CD4-positive, alpha-beta T cell (primary cell): Measurements from ENCODE around the gene MAP3K20. TPM values are rescaled to one million over a fixed set of nuclear protein-coding genes. Genes with fewer than 3 reads are reported as not detected.

Source experiments
- ATAC-seq: fragments of 200-7000 bp; cut with Tn5 transposase; one replicate; pipeline ENCODE4 v1.10.0; 2022; ENCODE audit warnings: mild to moderate bottlenecking; ENCODE audit not compliant: poor library complexity
- CTCF ChIA-PET: fragments of 350-600 bp; sonication (Branson Sonifier 250); formaldehyde crosslinking; loops from one replicate; lab custom pipeline; 2021; ENCODE audit warnings: antibody characterized with exemption, inconsistent platforms; lab: Charles Lee
- POLR2A ChIA-PET: fragments of 350-600 bp; sonication (Branson Sonifier 250); formaldehyde crosslinking; loops from one replicate; lab custom pipeline; 2021; ENCODE audit warnings: antibody characterized with exemption, inconsistent platforms; lab: Charles Lee
- DNase-seq, 14 experiments: peaks; one replicate each; pipeline ENCODE4 v3.0.0-alpha.2; 2013 to 2020; ENCODE audit warnings: mixed read lengths in 2 of 14
- H3K27ac ChIP-seq, 2 donors: one replicate each; pipeline versions ENCODE4 v1.5.1 to v1.7.0; 2013; ENCODE audit warnings: low read length in 2 of 2, low read depth in 1 of 2, mild to moderate bottlenecking in 1 of 2
- H3K27me3 ChIP-seq, 2 experiments: 1 replicate in 1 of 2; 2 replicates in 1 of 2; pipeline versions ENCODE4 v1.6.1 to v1.7.0; 2013; ENCODE audit warnings: low read length in 2 of 2, control low read depth in 1 of 2, mild to moderate bottlenecking in 1 of 2, moderate library complexity in 1 of 2; ENCODE audit not compliant: insufficient read depth in 2 of 2, control insufficient read depth in 1 of 2
- H3K36me3 ChIP-seq: one replicate; pipeline ENCODE4 v1.6.1; 2013; ENCODE audit warnings: low read length, control low read depth; ENCODE audit not compliant: insufficient read depth
- H3K4me1 ChIP-seq: one replicate; pipeline ENCODE4 v1.6.1; 2013; ENCODE audit warnings: low read length, control low read depth; ENCODE audit not compliant: insufficient read depth
- H3K4me3 ChIP-seq: one replicate; pipeline ENCODE4 v1.5.1; 2013; ENCODE audit warnings: mild to moderate bottlenecking, low read length, moderate library complexity
- H3K9me3 ChIP-seq, 2 experiments: 1 replicate in 1 of 2; 2 replicates in 1 of 2; pipeline versions ENCODE4 v1.6.1 to v1.7.0; 2013; ENCODE audit warnings: low read length in 2 of 2, mild to moderate bottlenecking in 2 of 2, control low read depth in 1 of 2, moderate library complexity in 1 of 2; ENCODE audit not compliant: control insufficient read depth in 1 of 2, insufficient read depth in 1 of 2
- H3K27ac Mint-ChIP-seq: one replicate; pipeline ENCODE4 v1.8.0; 2020; ENCODE audit warnings: mixed read lengths
- H3K27me3 Mint-ChIP-seq: one replicate; pipeline ENCODE4 v1.8.0; 2021; ENCODE audit warnings: mixed read lengths
- H3K36me3 Mint-ChIP-seq: one replicate; pipeline ENCODE4 v1.8.0; 2021; ENCODE audit warnings: low read depth, mixed read lengths
- H3K4me1 Mint-ChIP-seq: one replicate; pipeline ENCODE4 v1.8.0; 2021; ENCODE audit warnings: low read depth, mixed read lengths
- H3K4me3 Mint-ChIP-seq: one replicate; pipeline ENCODE4 v1.8.0; 2020; ENCODE audit warnings: mild to moderate bottlenecking, mixed read lengths
- H3K9me3 Mint-ChIP-seq: one replicate; pipeline ENCODE4 v1.8.0; 2020; ENCODE audit warnings: mixed read lengths
- CTCF ChIP-seq: fragments of 200-600 bp; IDR thresholded peaks from one replicate; pipeline ENCODE4 v1.8.0; 2022; ENCODE audit warnings: antibody characterized with exemption, mild to moderate bottlenecking
- intact Hi-C, 2 experiments: fragments of 100-400 bp; cut with DNase I in 1 of 2; cut with micrococcal nuclease in 1 of 2; formaldehyde crosslinking; loops; one replicate each; pipeline versions ENCODE4 v1.15.1 to v1.9.0; 2023 to 2025; cut with DNase I, micrococcal nuclease
- total RNA-seq, 174 experiments: library from RNA in 2 of 174; stranded (reverse) in 2 of 174; gene quantifications; one replicate each; pipeline ENCODE4 v1.2.3 and lab custom pipeline; 2021 to 2026

MAP3K20 gene
- total RNA-seq, 2 experiments from 2014 or later, result 0.36 to 0.39 TPM

- ATAC-seq, result no peak
- POLR2A ChIA-PET, result no interaction called here
- no peak for DNase-seq
- H3K36me3 Mint-ChIP-seq, result no peaks in the 10 kb centered on the region
- no peaks in the 10 kb centered on the region for H3K36me3 ChIP-seq
- CTCF ChIA-PET, result no interaction called here
- H3K9me3 ChIP-seq, result no peaks in the 10 kb centered on the region
- no peak overlapping the region for H3K27ac Mint-ChIP-seq
- H3K27me3 Mint-ChIP-seq, result peaks cover 5% of the 10 kb centered on the region
- H3K4me3 ChIP-seq, result no peak overlapping the region
- H3K4me1 Mint-ChIP-seq, result peaks cover 9% of the 10 kb centered on the region
- no peaks in the 10 kb centered on the region for H3K9me3 Mint-ChIP-seq
- no peak for TF ChIP-seq CTCF
- no peak overlapping the region for H3K27ac ChIP-seq
- H3K4me3 Mint-ChIP-seq, result no peak overlapping the region
- H3K27me3 ChIP-seq, result no peaks in the 10 kb centered on the region
- intact Hi-C loops, result loop anchor here in 1 of 2 experiments (10.0 kb wide), 1 partner anchor 1116 kb away; no protein-coding TSS in a partner anchor
- H3K4me1 ChIP-seq, result no peaks in the 10 kb centered on the region
Observed at GRCh38 chr2:173229086-173229485, 153.4 kb downstream of the MAP3K20 start.

GRCh38 chr2:173230181-173230580 lies 154.5 kb downstream of the MAP3K20 start:
- Histone ChIP-seq H3K4me1 (no peaks in the 10 kb centered on the region), H3K9me3 (no peaks in the 10 kb centered on the region), H3K27me3 (no peaks in the 10 kb centered on the region), H3K27ac (no peak overlapping the region), H3K4me3 (no peak overlapping the region), H3K36me3 (no peaks in the 10 kb centered on the region)
- DNase-seq (no peak), ATAC-seq (no peak)
- ChIA-PET CTCF (no interaction called here), POLR2A (no interaction called here)
- intact Hi-C loops, result no loop called here
- H3K4me3 Mint-ChIP-seq, result no peak overlapping the region
- peaks cover 5% of the 10 kb centered on the region for H3K27me3 Mint-ChIP-seq
- no peaks in the 10 kb centered on the region for H3K9me3 Mint-ChIP-seq
- peaks cover 9% of the 10 kb centered on the region for H3K4me1 Mint-ChIP-seq
- no peaks in the 10 kb centered on the region for H3K36me3 Mint-ChIP-seq
- no peak overlapping the region for H3K27ac Mint-ChIP-seq
- no peak for TF ChIP-seq CTCF

- Mint-ChIP-seq H3K4me1 (peaks cover 9% of the 10 kb centered on the region), H3K27ac (no peak overlapping the region), H3K9me3 (no peaks in the 10 kb centered on the region), H3K36me3 (no peaks in the 10 kb centered on the region), H3K4me3 (no peak overlapping the region), H3K27me3 (peaks cover 5% of the 10 kb centered on the region)
- H3K27ac ChIP-seq, result no peak overlapping the region
- intact Hi-C loops, result no loop called here
- DNase-seq (no peak), ATAC-seq (no peak)
- no peaks in the 10 kb centered on the region for H3K4me1 ChIP-seq
- H3K9me3 ChIP-seq, result no peaks in the 10 kb centered on the region
- no peak overlapping the region for H3K4me3 ChIP-seq
- TF ChIP-seq CTCF, result no peak
- ChIA-PET CTCF (interaction anchor here (0.8 kb wide), 1 partner anchor 13 kb away, joined by 3 read pairs; no protein-coding TSS in a partner anchor), POLR2A (no interaction called here)
- no peaks in the 10 kb centered on the region for H3K27me3 ChIP-seq
- no peaks in the 10 kb centered on the region for H3K36me3 ChIP-seq
Observed at GRCh38 chr2:173231042-173231441, 155.4 kb downstream of the MAP3K20 start.
